ENCODE results near the gene NDUFC1. TPM values are rescaled to one million over a fixed set of nuclear protein-coding genes. Genes with fewer than 3 reads are reported as not detected.

The NDUFC1 gene
- total RNA-seq, 1 donor from 2014 or later, result 52.8 TPM

- no peak for DNase-seq (ENCODE audit: low read depth in 2 of 2)
Measured at GRCh38 chr4:139253046-139253445, 49.2 kb downstream of the NDUFC1 start.

DNA sequence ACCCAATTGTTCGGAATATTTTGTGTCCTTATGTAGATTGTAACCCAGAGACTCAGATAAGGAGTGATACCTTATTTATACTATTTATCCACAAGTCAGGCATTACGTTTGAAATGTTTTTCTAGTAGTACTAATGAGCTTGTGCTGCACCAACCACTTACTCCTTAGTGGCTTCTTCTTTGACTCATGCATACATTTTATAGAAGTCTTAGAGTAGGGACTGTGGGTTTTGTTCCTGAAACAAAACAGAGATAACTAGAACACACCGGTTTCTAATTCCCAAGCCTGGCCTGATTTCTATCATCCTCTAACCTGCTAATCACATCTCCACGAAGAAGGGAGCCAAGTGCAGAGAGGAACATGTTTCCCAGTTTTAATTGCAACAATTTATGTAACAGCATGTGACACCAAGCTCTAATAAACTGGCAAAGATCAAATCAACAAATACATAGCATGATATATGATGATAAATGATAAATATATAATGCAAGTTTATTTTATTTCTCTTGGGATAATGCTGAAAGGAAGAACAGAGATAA, 54.5 kb downstream of the NDUFC1 start:
- DNase-seq (ENCODE audit: low read depth in 2 of 2), result no peak

DNA sequence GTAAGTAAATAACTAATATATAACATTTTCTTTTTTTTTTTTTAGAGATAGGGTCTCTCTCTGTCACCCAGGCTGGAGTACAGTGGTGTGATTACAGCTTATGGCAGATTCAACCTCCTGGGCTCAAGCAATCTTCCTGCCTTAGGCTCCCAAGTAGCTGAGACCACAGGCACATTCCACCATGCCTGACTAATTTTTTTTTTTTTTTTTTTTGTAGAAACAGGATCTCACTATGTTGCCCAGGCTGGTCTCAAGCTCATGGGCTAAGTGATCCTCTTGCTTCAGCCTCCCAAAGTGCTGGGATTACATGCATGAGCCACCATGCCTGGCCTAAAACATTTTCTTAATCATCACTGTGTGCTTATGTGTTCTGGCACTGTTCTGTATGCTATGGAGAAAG, 55.0 kb downstream of the NDUFC1 start:
- no peak for DNase-seq (ENCODE audit: low read depth in 2 of 2)

- no peak for DNase-seq (ENCODE audit: low read depth in 2 of 2)
Measured at GRCh38 chr4:139246166-139246565, 56.1 kb downstream of the NDUFC1 start.

DNA sequence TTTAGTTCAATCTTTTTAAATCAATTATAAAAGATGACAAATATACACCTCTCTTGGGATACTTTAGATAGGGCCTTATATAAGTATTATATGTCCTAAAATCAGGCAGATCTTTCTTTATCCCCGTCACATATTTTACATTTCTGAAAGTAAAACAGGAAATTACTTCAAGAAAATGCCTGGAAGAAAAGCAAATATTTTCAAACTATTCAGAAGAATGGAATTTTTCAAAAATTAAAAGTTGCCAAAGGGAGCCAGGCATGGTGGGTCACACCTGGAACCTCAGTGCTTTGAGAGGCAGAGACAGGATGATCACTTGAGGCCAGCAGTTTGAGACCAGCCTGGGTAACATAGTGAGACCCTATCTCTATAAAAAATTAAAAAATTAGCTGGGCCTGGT, 56.7 kb downstream of the NDUFC1 start:
- no peak for DNase-seq (ENCODE audit: low read depth in 2 of 2)

- DNase-seq (ENCODE audit: low read depth in 2 of 2), result peak in 1 of 2 donors; percentile 56
Measured at GRCh38 chr4:139243448-139244365, 58.6 kb downstream of the NDUFC1 start.

- DNase-seq (ENCODE audit: low read depth in 2 of 2), result no peak
Measured at GRCh38 chr4:139242511-139243051, 59.7 kb downstream of the NDUFC1 start.

DNA sequence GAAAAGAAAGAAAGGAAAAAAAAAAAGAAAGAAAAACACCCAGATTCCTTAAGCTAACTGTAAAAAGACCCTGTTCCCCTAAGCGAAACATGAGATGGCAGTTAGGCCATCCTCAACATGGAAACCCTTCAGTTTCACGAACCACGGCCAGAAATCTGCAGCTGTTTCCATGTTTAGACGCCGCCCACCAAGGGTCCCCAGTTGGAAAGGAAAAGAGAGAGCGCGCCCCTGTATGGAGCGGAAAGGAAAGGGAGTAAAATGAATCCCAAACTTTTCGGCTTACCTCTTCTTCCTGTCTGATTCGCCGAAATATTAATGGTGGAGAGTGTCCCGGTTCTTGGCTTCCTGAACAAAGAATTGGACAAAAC, 60.5 kb downstream of the NDUFC1 start:
- DNase-seq (ENCODE audit: low read depth in 2 of 2), result no peak

DNA sequence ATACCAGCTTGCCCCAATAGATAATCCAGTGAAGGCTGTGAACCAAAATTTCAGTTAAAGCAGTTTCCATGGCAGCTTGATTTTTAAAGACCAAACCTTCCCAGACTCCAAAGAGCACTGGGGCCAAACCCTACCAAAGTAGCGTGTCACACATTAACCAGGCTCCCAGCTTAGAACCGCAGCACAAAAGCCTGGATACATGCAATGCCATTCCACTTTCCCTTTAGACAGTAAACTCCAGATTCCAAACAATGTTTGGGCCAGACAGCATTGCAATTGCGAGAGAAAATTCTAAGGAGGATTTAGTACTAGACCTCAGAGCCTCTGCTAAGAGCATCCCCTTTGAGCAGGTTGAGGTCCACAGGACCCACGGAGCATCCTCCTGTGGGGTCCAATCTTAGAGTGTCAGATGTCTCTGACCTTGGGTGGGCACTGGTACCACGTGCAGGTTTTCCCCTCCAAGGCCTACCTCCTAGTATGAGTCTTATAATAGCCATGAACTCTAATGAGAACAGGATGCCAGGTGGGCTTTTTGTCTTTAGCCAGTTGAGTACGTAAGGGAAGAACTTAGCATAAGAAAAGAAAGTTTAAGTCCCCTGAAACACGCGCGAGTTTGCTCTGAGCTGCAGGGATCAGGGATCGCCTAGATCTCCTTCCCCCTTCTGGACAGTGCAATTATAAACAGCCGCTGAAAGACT, 61.0 kb downstream of the NDUFC1 start:
- no peak for DNase-seq (ENCODE audit: low read depth in 2 of 2)

Other genes with a start within 250 kb of the NDUFC1 start
- gene ELF2, start 125.3 kb downstream of the NDUFC1 start, total RNA-seq, result 35.6 and 42.2 TPM in 2 replicates
- under 0.01 and 0.13 TPM in 2 replicates for gene MGARP, start 22.3 kb downstream of the NDUFC1 start, total RNA-seq
- gene NAA15, start 972 bp downstream of the NDUFC1 start, total RNA-seq, result 15.3 and 19.1 TPM in 2 replicates
- gene RAB33B, start 151.6 kb upstream of the NDUFC1 start, total RNA-seq, result 12.1 and 15.3 TPM in 2 replicates

All from dermis microvascular lymphatic vessel endothelial cell (primary cell).